GM18499 (cell line): Measurements from ENCODE around the gene HPGD.

Experiments used
- ATAC-seq: cut with Tn5 transposase; IDR thresholded peaks from one replicate; pipeline ENCODE4 v1.9.1; 2021; ENCODE audit warnings: moderate number of reproducible peaks; ENCODE audit not compliant: insufficient read depth, unreplicated experiment

Gene HPGD

GRCh38 chr4:174522183-174523024 lies at the start of gene HPGD:
Gene HPGD (minus strand): TSS chr4:174522488. CDS start chr4:174522451, 37 bp downstream.
- ATAC-seq, result no peak

- ATAC-seq, result no peak
These were observed 42.2 kb upstream of the HPGD start for GRCh38 chr4:174564529-174564928.

- ATAC-seq, result no peak
These were observed 41.1 kb upstream of the HPGD start for GRCh38 chr4:174563399-174563798.

GRCh38 chr4:174561560-174561959 lies 39.3 kb upstream of the HPGD start:
- no peak for ATAC-seq

GRCh38 chr4:174559894-174560293 lies 37.6 kb upstream of the HPGD start:
- ATAC-seq, result no peak

GRCh38 chr4:174555789-174556630 lies 33.7 kb upstream of the HPGD start:
- no peak for ATAC-seq

GRCh38 chr4:174554231-174554728 lies 32.0 kb upstream of the HPGD start:
- no peak for ATAC-seq

GRCh38 chr4:174553828-174554227 lies 31.5 kb upstream of the HPGD start:
- no peak for ATAC-seq

- no peak for ATAC-seq
These were observed 30.7 kb upstream of the HPGD start for GRCh38 chr4:174553031-174553430.

- ATAC-seq, result no peak
These were observed 28.3 kb upstream of the HPGD start for GRCh38 chr4:174550541-174550940.

- ATAC-seq, result no peak
These were observed 27.4 kb upstream of the HPGD start for GRCh38 chr4:174549721-174550120.

- ATAC-seq, result no peak
These were observed 23.0 kb upstream of the HPGD start for GRCh38 chr4:174545268-174545667.

- no peak for ATAC-seq
These were observed 22.2 kb upstream of the HPGD start for GRCh38 chr4:174544496-174544895.

- no peak for ATAC-seq
These were observed 17.9 kb upstream of the HPGD start for GRCh38 chr4:174540175-174540574.

GRCh38 chr4:174539571-174539970 lies 17.3 kb upstream of the HPGD start:
- ATAC-seq, result no peak

GRCh38 chr4:174538876-174539250 lies 16.6 kb upstream of the HPGD start:
- no peak for ATAC-seq

GRCh38 chr4:174538123-174538875 lies 16.0 kb upstream of the HPGD start:
- peak; percentile 98 for ATAC-seq

- ATAC-seq, result peak; percentile 25
These were observed 15.3 kb upstream of the HPGD start for GRCh38 chr4:174537634-174538033.

GRCh38 chr4:174534461-174534860 lies 12.2 kb upstream of the HPGD start:
- ATAC-seq, result no peak

GRCh38 chr4:174532445-174532844 lies 10.2 kb upstream of the HPGD start:
- ATAC-seq, result no peak
